HEK293 (cell line): Measurements from ENCODE around the gene BDKRB1.

Source experiments
- CTCF ChIA-PET: fragments of 350-600 bp; formaldehyde crosslinking; extraction: SDS; loops from one replicate; lab custom pipeline; 2021; ENCODE audit warnings: antibody characterized with exemption; lab: Yijun Ruan, JAX
- POLR2A ChIA-PET: fragments of 300-600 bp; formaldehyde crosslinking; extraction: SDS; loops from one replicate; lab custom pipeline; 2020; ENCODE audit warnings: antibody characterized with exemption, inconsistent platforms; lab: Yijun Ruan, JAX
- H3K27ac ChIP-seq: fragments of 200-500 bp; sonication (Bioruptor generic); 2 replicates; pipeline ENCODE4 v1.5.1; 2014; ENCODE audit warnings: low read depth, low read length, control low read depth, inconsistent platforms; ENCODE audit errors: extremely low read depth
- H3K36me3 ChIP-seq, 2 experiments: fragments of 200-500 bp in 1 of 2; sonication (Bioruptor generic) in 1 of 2; 1 replicate in 1 of 2; 2 replicates in 1 of 2; pipeline ENCODE4 v1.5.1; 2014 to 2017; ENCODE audit warnings: inconsistent platforms in 2 of 2, low read length in 2 of 2; ENCODE audit not compliant: control insufficient read depth in 2 of 2, insufficient read depth in 1 of 2
- H3K4me1 ChIP-seq: fragments of 200-500 bp; sonication (Bioruptor generic); 2 replicates; pipeline ENCODE4 v1.5.1; 2014; ENCODE audit warnings: mild to moderate bottlenecking, low read length, inconsistent platforms; ENCODE audit not compliant: control insufficient read depth, insufficient read depth
- H3K4me3 ChIP-seq: 2 replicates; pipeline ENCODE4 v1.5.1; 2011; ENCODE audit warnings: low read depth, mild to moderate bottlenecking, control low read depth, low read length, moderate library complexity
- H3K9me3 ChIP-seq: fragments of 200-500 bp; sonication (Bioruptor generic); 2 replicates; pipeline ENCODE4 v1.5.1; 2014; ENCODE audit warnings: low read depth, low read length, inconsistent platforms; ENCODE audit not compliant: control insufficient read depth, insufficient read depth
- BCL11A ChIP-seq: fragments of 450-650 bp; formaldehyde crosslinking; IDR thresholded peaks from 2 replicates; pipeline ENCODE4 v1.5.1; 2016; ENCODE audit warnings: low read depth, missing biosample characterization, missing genetic modification characterization
- GLIS1 ChIP-seq: fragments of 450-650 bp; formaldehyde crosslinking; IDR thresholded peaks from 2 replicates; pipeline ENCODE4 v1.5.1; 2016; ENCODE audit warnings: missing biosample characterization, missing genetic modification characterization
- HOXA7 ChIP-seq: sonication (generic); formaldehyde crosslinking; IDR thresholded peaks from 2 replicates; pipeline ENCODE4 v1.8.1; 2022; ENCODE audit warnings: missing genetic modification reagents, borderline replicate concordance
- KLF8 ChIP-seq: fragments of 450-650 bp; formaldehyde crosslinking; IDR thresholded peaks from 2 replicates; pipeline ENCODE4 v1.5.1; 2016; ENCODE audit warnings: missing biosample characterization, missing genetic modification characterization
- PRDM6 ChIP-seq: fragments of 450-650 bp; formaldehyde crosslinking; IDR thresholded peaks from 2 replicates; pipeline ENCODE4 v1.5.1; 2017; ENCODE audit warnings: missing biosample characterization, missing genetic modification characterization
- SP7 ChIP-seq: fragments of 450-650 bp; formaldehyde crosslinking; IDR thresholded peaks from 2 replicates; pipeline ENCODE4 v1.5.1; 2016; ENCODE audit warnings: missing biosample characterization, missing genetic modification characterization
- ZBTB1 ChIP-seq: fragments of 450-650 bp; formaldehyde crosslinking; IDR thresholded peaks from 2 replicates; pipeline ENCODE4 v1.5.1; 2016; ENCODE audit warnings: missing biosample characterization, missing genetic modification characterization
- ZBTB48 ChIP-seq: fragments of 450-650 bp; formaldehyde crosslinking; IDR thresholded peaks from 2 replicates; pipeline ENCODE4 v1.5.1; 2016; ENCODE audit warnings: missing biosample characterization, missing genetic modification characterization
- ZEB2 ChIP-seq: fragments of 450-650 bp; formaldehyde crosslinking; IDR thresholded peaks from 2 replicates; pipeline ENCODE4 v1.5.1; 2016; ENCODE audit warnings: missing biosample characterization, missing genetic modification characterization
- ZNF155 ChIP-seq: fragments of 450-650 bp; formaldehyde crosslinking; IDR thresholded peaks from 2 replicates; pipeline ENCODE4 v1.5.1; 2016; ENCODE audit warnings: missing biosample characterization, missing genetic modification characterization
- ZNF16 ChIP-seq: fragments of 450-650 bp; formaldehyde crosslinking; IDR thresholded peaks from 2 replicates; pipeline ENCODE4 v1.5.1; 2016; ENCODE audit warnings: low read depth, missing biosample characterization, missing genetic modification characterization
- ZNF18 ChIP-seq: fragments of 450-650 bp; formaldehyde crosslinking; IDR thresholded peaks from 2 replicates; pipeline ENCODE4 v1.5.1; 2016; ENCODE audit warnings: missing biosample characterization, missing genetic modification characterization
- ZNF184 ChIP-seq: fragments of 450-650 bp; IDR thresholded peaks from 2 replicates; pipeline ENCODE4 v1.5.1; 2018; ENCODE audit warnings: missing biosample characterization, mild to moderate bottlenecking, missing genetic modification characterization
- ZNF2 ChIP-seq: fragments of 450-650 bp; formaldehyde crosslinking; IDR thresholded peaks from 2 replicates; pipeline ENCODE4 v1.5.1; 2016; ENCODE audit warnings: missing biosample characterization, missing genetic modification characterization
- ZNF362 ChIP-seq: fragments of 450-650 bp; formaldehyde crosslinking; IDR thresholded peaks from 2 replicates; pipeline ENCODE4 v1.5.1; 2016; ENCODE audit warnings: missing biosample characterization, missing genetic modification characterization
- ZNF391 ChIP-seq: fragments of 450-650 bp; formaldehyde crosslinking; IDR thresholded peaks from 2 replicates; pipeline ENCODE4 v1.5.1; 2016; ENCODE audit warnings: low read depth, missing biosample characterization, missing genetic modification characterization, borderline replicate concordance
- ZNF398 ChIP-seq: fragments of 450-650 bp; formaldehyde crosslinking; IDR thresholded peaks from 2 replicates; pipeline ENCODE4 v1.5.1; 2017; ENCODE audit warnings: missing biosample characterization, missing genetic modification characterization
- ZNF488 ChIP-seq: fragments of 450-650 bp; formaldehyde crosslinking; IDR thresholded peaks from 2 replicates; pipeline ENCODE4 v1.5.1; 2016; ENCODE audit warnings: missing biosample characterization, missing genetic modification characterization
- ZNF501 ChIP-seq: fragments of 450-650 bp; formaldehyde crosslinking; IDR thresholded peaks from 2 replicates; pipeline ENCODE4 v1.5.1; 2016; ENCODE audit warnings: missing biosample characterization, missing genetic modification characterization
- ZNF513 ChIP-seq: fragments of 450-650 bp; IDR thresholded peaks from 2 replicates; pipeline ENCODE4 v1.5.1; 2018; ENCODE audit warnings: missing biosample characterization, missing genetic modification characterization
- ZNF548 ChIP-seq: fragments of 450-650 bp; formaldehyde crosslinking; IDR thresholded peaks from 2 replicates; pipeline ENCODE4 v1.5.1; 2016; ENCODE audit warnings: missing biosample characterization, missing genetic modification characterization
- ZNF623 ChIP-seq: fragments of 450-650 bp; formaldehyde crosslinking; IDR thresholded peaks from 2 replicates; pipeline ENCODE4 v1.5.1; 2016; ENCODE audit warnings: missing biosample characterization, missing genetic modification characterization
- ZNF629 ChIP-seq: fragments of 450-650 bp; formaldehyde crosslinking; IDR thresholded peaks from 2 replicates; pipeline ENCODE4 v1.5.1; 2017; ENCODE audit warnings: missing biosample characterization, missing genetic modification characterization
- ZNF639 ChIP-seq: fragments of 450-650 bp; formaldehyde crosslinking; IDR thresholded peaks from 2 replicates; pipeline ENCODE4 v1.5.1; 2016; ENCODE audit warnings: missing biosample characterization, missing genetic modification characterization
- ZNF660 ChIP-seq: fragments of 450-650 bp; IDR thresholded peaks from 2 replicates; pipeline ENCODE4 v1.5.1; 2018; ENCODE audit warnings: missing biosample characterization, mild to moderate bottlenecking, missing genetic modification characterization
- ZNF704 ChIP-seq: fragments of 450-650 bp; formaldehyde crosslinking; IDR thresholded peaks from 2 replicates; pipeline ENCODE4 v1.5.1; 2016; ENCODE audit warnings: missing biosample characterization, missing genetic modification characterization
- ZXDB ChIP-seq: fragments of 450-650 bp; formaldehyde crosslinking; IDR thresholded peaks from 2 replicates; pipeline ENCODE4 v1.5.1; 2016; ENCODE audit warnings: missing biosample characterization, missing genetic modification characterization

The BDKRB1 gene

GRCh38 chr14:96264200-96264553, 8.2 kb downstream of the BDKRB1 start:
- ChIA-PET POLR2A (no interaction called here), CTCF (interaction anchor here (0.6 kb wide), 1 partner anchor 251 kb away, joined by 6 read pairs; no protein-coding TSS in a partner anchor)
- Histone ChIP-seq H3K9me3 (no peaks in the 10 kb centered on the region), H3K4me1 (no peaks in the 10 kb centered on the region), H3K4me3 (no peak overlapping the region), H3K36me3 (no peaks in the 10 kb centered on the region), H3K27ac (no peak overlapping the region)
- TF ChIP-seq ZNF660 = no peak
- TF ChIP-seq ZNF2 = no peak
- no peak for TF ChIP-seq ZBTB1 (tag by site-specific recombination)
- no peak for TF ChIP-seq ZNF398
- no peak for TF ChIP-seq ZEB2 (tag by site-specific recombination)
- TF ChIP-seq ZNF639 (tag by site-specific recombination) = no peak
- TF ChIP-seq ZNF18 (tag by site-specific recombination) = no peak
- no peak for TF ChIP-seq ZNF629 (tag by site-specific recombination)
- TF ChIP-seq ZNF362 = no peak
- TF ChIP-seq ZNF513 = no peak
- no peak for TF ChIP-seq ZBTB48
- no peak for TF ChIP-seq ZNF548 (tag by site-specific recombination)
- TF ChIP-seq KLF8 = no peak
- no peak for TF ChIP-seq ZNF623 (tag by site-specific recombination)
- TF ChIP-seq ZXDB (tag by site-specific recombination) = no peak
- TF ChIP-seq HOXA7 = no peak
- no peak for TF ChIP-seq ZNF501 (tag by site-specific recombination)
- no peak for TF ChIP-seq ZNF391 (tag by site-specific recombination)

GRCh38 chr14:96264853-96265252, 8.8 kb downstream of the BDKRB1 start:
- ChIA-PET POLR2A (no interaction called here), CTCF (interaction anchor here (0.6 kb wide), 1 partner anchor 252 kb away, joined by 6 read pairs; no protein-coding TSS in a partner anchor)
- Histone ChIP-seq H3K4me3 (no peak overlapping the region), H3K9me3 (no peaks in the 10 kb centered on the region), H3K27ac (no peak overlapping the region), H3K36me3 (no peaks in the 10 kb centered on the region), H3K4me1 (no peaks in the 10 kb centered on the region)
- TF ChIP-seq ZNF16 (tag by site-specific recombination) (no peak), ZNF704 (no peak), ZNF184 (tag by site-specific recombination) (no peak), PRDM6 (tag by site-specific recombination) (no peak), BCL11A (tag by site-specific recombination) (no peak), ZNF501 (tag by site-specific recombination) (no peak), ZNF488 (tag by site-specific recombination) (no peak), ZNF660 (no peak), ZBTB48 (no peak), SP7 (tag by site-specific recombination) (no peak), ZNF155 (tag by site-specific recombination) (no peak), GLIS1 (tag by site-specific recombination) (no peak)
